Amygdala (tissue), 56 donors: ENCODE measurements around the gene POLR1H.

Experiments used
- DNase-seq, 56 donors: peaks; one replicate each; lab custom pipeline; 2025; lab: John Stamatoyannopoulos, UW

The POLR1H gene

DNA sequence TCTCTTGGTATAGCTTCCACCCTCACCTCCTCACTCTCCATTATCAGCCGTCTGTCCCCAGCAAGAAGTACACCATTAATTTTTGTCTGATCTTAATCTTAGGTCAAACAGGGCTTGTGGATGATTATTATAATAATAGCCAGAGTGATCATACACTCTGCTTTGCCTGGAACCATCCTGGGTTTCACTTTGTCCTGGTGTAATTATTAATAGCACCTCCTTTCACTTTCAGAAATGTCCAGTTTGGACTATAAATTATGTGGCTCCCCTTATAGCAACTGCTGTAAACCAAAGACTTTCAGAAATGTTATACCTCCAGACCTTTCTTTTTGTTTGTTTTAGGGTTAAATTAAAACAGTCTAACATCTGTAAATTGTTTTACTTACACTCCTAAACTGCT lies 52.8 kb downstream of the POLR1H start:
- no peak for DNase-seq
